ENCODE data around the gene CEP128.
"Not testable (repeated sequence)": the region's sequence is repeated elsewhere in the genome, so short reads cannot be mapped to it uniquely, and the experiment has no call there.

Gene CEP128

GRCh38 chr14:80953211-80953610, 11.7 kb upstream of the CEP128 start:
- DNase-seq (ENCODE audit: low read depth in 2 of 2): not testable (repeated sequence)

GRCh38 chr14:80951491-80951890, 10.0 kb upstream of the CEP128 start:
- DNase-seq (ENCODE audit: low read depth in 2 of 2): no peak

- no peak for DNase-seq (ENCODE audit: low read depth in 2 of 2)
Measured at GRCh38 chr14:80948291-80948690, 6.8 kb upstream of the CEP128 start.

GRCh38 chr14:80946797-80947196, 5.3 kb upstream of the CEP128 start:
- DNase-seq (ENCODE audit: low read depth in 2 of 2): no peak

GRCh38 chr14:80946187-80946586, 4.6 kb upstream of the CEP128 start:
- DNase-seq (ENCODE audit: low read depth in 2 of 2): no peak

GRCh38 chr14:80944861-80945617, 3.5 kb upstream of the CEP128 start:
- DNase-seq (ENCODE audit: low read depth in 2 of 2): no peak

DNA sequence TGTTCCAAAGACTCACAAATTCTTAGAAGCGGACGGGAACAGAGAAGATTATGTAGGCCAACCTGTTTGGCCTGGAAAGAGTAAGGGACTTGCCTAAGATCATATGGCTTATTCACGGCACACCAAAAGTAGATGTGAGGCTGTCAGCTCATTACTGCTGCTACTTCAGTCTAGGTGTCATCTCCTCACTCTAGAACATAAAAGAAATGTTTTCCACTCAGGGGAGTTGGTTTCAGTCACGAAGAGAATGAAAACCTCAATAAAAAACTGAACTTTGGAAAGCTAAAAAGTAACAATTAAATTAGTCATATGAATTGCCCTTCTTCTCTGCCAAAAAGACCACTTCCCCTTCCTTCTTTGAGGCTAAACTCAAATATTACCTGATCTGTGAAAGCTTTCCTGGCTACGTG, 658 bp upstream of the CEP128 start:
- no peak for DNase-seq (ENCODE audit: low read depth in 2 of 2)

DNA sequence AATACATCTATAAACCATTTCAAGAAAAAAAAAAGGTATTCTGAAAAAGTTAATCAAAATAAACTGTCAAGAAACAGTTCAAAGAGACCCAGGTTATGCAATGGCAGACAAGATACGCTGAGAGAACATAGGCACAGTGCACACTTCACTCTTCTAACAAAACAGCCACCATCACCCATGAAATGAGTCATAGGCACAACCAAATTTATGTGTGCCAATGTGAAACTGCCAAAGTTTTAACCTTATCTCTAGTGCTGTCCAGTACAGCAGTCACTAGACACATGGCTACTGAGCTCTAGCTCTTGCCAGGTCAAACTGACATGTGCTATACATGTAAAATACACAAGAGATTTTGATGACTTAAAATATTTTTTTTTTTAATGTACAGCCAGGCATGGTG, 1.4 kb downstream of the CEP128 start:
- DNase-seq (ENCODE audit: low read depth in 2 of 2): no peak

- no peak for DNase-seq (ENCODE audit: low read depth in 2 of 2)
Measured at GRCh38 chr14:80933686-80934085, 7.9 kb downstream of the CEP128 start.

GRCh38 chr14:80933282-80933681, 8.3 kb downstream of the CEP128 start:
- DNase-seq (ENCODE audit: low read depth in 2 of 2): no peak

GRCh38 chr14:80930836-80931389, 10.6 kb downstream of the CEP128 start:
- DNase-seq (ENCODE audit: low read depth in 2 of 2): peak in 1 of 2 donors; percentile 15

- no peak for DNase-seq (ENCODE audit: low read depth in 2 of 2)
Measured at GRCh38 chr14:80930095-80930494, 11.4 kb downstream of the CEP128 start.

GRCh38 chr14:80927083-80927989, 14.2 kb downstream of the CEP128 start:
- no peak for DNase-seq (ENCODE audit: low read depth in 2 of 2)

DNA sequence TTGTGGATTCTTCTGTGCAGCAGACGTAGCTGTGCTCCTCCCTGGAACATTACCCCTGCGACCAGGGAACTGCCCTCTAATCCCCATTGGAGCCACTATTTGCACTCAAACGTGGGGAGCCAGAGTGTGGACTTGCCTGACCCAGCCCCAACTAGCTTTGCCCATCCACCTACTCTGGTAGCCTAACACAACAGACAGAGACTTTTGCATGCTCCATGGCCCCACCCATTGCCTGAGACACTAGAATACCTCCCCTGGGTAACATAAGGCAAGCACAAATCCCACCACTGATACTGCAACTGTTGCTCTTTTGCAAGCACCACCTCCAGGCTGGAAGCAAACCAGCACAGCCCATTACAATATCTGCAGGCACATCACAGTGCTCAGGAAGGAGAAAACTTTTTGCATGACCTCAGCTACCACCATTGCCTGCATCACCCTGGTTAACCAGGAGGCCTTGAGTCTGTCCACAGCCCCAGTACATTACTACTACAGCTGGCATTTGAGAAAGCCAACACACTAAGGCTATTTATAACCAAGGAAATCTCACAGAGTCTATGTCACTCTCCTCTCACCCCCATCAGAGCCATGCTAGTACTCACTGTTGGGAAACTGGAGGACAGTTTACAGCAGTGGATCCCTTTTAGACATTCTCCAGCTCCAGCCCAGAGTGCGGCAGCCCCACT, 15.0 kb downstream of the CEP128 start:
- no peak for DNase-seq (ENCODE audit: low read depth in 2 of 2)

- no peak for DNase-seq (ENCODE audit: low read depth in 2 of 2)
Measured at GRCh38 chr14:80924365-80925103, 17.0 kb downstream of the CEP128 start.

DNA sequence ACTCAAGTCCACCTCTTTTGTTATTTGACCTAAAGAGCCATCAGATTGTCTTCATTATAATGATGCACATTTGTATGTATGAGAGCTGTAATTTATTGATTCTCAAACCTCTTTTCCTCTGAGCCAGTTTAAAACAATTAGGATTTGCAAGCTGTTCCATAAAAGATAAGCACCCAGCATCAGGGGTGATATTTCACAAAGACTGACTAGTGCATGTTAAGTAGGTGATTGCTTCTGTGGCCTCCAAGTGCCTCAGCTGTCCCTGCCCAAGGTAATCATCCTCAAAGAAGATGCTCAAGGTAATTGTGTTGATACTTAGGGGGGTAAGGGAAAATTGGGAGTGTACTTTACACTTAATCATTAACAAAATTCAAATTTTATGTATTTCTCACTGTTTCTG, 18.2 kb downstream of the CEP128 start:
- no peak for DNase-seq (ENCODE audit: low read depth in 2 of 2)

GRCh38 chr14:80919622-80920021, 21.9 kb downstream of the CEP128 start:
- DNase-seq (ENCODE audit: low read depth in 2 of 2): no peak

- DNase-seq (ENCODE audit: low read depth in 2 of 2): not testable (repeated sequence)
Measured at GRCh38 chr14:80912013-80912412, 29.5 kb downstream of the CEP128 start.

- no peak for DNase-seq (ENCODE audit: low read depth in 2 of 2)
Measured at GRCh38 chr14:80906946-80907345, 34.6 kb downstream of the CEP128 start.

DNA sequence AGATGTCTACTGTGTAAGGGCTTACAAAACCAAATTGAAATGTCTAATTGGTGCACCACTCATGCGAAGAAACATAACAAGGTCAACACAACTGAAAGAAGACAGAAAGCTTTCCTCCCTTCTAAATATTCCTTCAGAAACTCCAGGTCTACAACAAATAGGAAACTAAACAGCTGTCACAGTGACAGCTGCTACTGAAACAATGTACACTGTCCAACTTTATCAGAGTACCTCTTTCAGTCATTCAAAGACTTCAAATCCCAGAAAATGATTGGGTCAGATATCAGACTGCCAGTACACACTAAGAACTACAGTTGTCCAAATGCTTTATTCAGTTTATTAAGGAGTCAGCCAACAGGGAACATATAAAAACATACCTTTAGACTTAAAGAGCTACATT, 35.2 kb downstream of the CEP128 start:
- DNase-seq (ENCODE audit: low read depth in 2 of 2): no peak

DNA sequence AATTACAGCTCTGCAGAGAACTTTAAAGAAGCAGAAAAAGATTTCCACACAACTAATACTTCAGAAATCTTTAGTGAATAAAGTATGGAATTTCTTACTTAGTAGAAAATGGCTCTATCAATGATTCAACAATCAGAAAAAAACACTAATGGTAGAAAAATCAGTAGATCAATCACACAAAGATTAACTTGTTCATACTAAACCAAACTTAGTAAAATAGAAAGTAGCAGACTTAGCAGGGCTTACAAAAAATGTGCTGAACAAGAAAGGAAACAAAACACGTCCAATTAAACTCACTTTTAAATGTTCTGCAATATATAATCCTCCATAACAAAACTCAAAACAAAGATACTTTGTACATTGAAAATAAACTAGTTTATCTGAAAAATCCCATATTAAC, 38.9 kb downstream of the CEP128 start:
- no peak for DNase-seq (ENCODE audit: low read depth in 2 of 2)

Data from stimulated activated CD8-positive, alpha-beta memory T cell treated with anti-CD3 and anti-CD28 coated beads, Interleukin-15, amount 100 ng/mL, for 4 hours (primary cell).